ENCODE measurements around the gene CANT1.

- TF ChIP-seq EZH2 (IDR thresholded peaks at IDR 0.05) = no peak
- TF ChIP-seq CTCF (IDR thresholded peaks at IDR 0.05 in 2 of 3, conservative IDR thresholded peaks at IDR 0.05 in 1 of 3; ENCODE audit: borderline replicate concordance in 1 of 3, insufficient read depth in 1 of 3, low read depth in 2 of 3, low read length in 2 of 3) = no peak
- no peak for TF ChIP-seq POLR2AphosphoS5 (IDR thresholded peaks at IDR 0.05; ENCODE audit: low read depth, low read length)
- TF ChIP-seq POLR2A (IDR thresholded peaks at IDR 0.05; ENCODE audit: borderline replicate concordance, extremely low read depth, insufficient read depth, insufficient read length) = no peak
- TF ChIP-seq RAD21 (IDR thresholded peaks at IDR 0.05; ENCODE audit: low read depth) = no peak
- TF ChIP-seq TCF7L2 (IDR thresholded peaks at IDR 0.05; ENCODE audit: borderline replicate concordance, extremely low read depth, insufficient read depth, insufficient read length) = no peak
- no peak for TF ChIP-seq CEBPB (IDR thresholded peaks at IDR 0.05; ENCODE audit: low read depth)
- no peak for TF ChIP-seq FOSL1 (IDR thresholded peaks at IDR 0.05; ENCODE audit: low read depth)
- TF ChIP-seq JUND (IDR thresholded peaks at IDR 0.05) = no peak
- no peak for TF ChIP-seq ZBTB33 (IDR thresholded peaks at IDR 0.05; ENCODE audit: extremely low read depth, insufficient replicate concordance, low read length)
- no peak for TF ChIP-seq EGR1 (IDR thresholded peaks at IDR 0.05; ENCODE audit: low read depth)
Measured at GRCh38 chr17:79052131-79052530, 42.6 kb upstream of the CANT1 start.

All from HCT116 (cell line).